ENCODE data around the gene PROM1.

Gene PROM1

GRCh38 chr4:15928883-15929282 lies 154.9 kb downstream of the PROM1 start:
- no peak overlapping the region for H3K4me3 ChIP-seq
- no peaks in the 10 kb centered on the region for H3K9me3 ChIP-seq (ENCODE audit: low read depth, low read length)
- no peak for DNase-seq (ENCODE audit: low read depth, low spot score)
- no peak overlapping the region for H3K9ac ChIP-seq (ENCODE audit: insufficient read length)
- TF ChIP-seq FOXP2 (optimal IDR thresholded peaks at IDR 0.05; ENCODE audit: control extremely low read depth, extremely low read length, insufficient read depth) = no peak
- TF ChIP-seq POLR2AphosphoS5 (IDR thresholded peaks at IDR 0.05; ENCODE audit: borderline replicate concordance, low read depth, low read length) = no peak
- TF ChIP-seq EZH2 (IDR thresholded peaks at IDR 0.05) = no peak
- H3K36me3 ChIP-seq (ENCODE audit: insufficient read depth, low read length) = no peaks in the 10 kb centered on the region
- no peak overlapping the region for H3K27ac ChIP-seq

- H3K27ac ChIP-seq = no peak overlapping the region
- H3K9ac ChIP-seq (ENCODE audit: insufficient read length) = no peak overlapping the region
- TF ChIP-seq FOXP2 (optimal IDR thresholded peaks at IDR 0.05; ENCODE audit: control extremely low read depth, extremely low read length, insufficient read depth) = no peak
- no peak overlapping the region for H3K4me3 ChIP-seq
- no peaks in the 10 kb centered on the region for H3K36me3 ChIP-seq (ENCODE audit: insufficient read depth, low read length)
- H3K9me3 ChIP-seq (ENCODE audit: low read depth, low read length) = no peaks in the 10 kb centered on the region
- no peak for DNase-seq (ENCODE audit: low read depth, low spot score)
These were observed 157.3 kb downstream of the PROM1 start for GRCh38 chr4:15926486-15926885.

DNA sequence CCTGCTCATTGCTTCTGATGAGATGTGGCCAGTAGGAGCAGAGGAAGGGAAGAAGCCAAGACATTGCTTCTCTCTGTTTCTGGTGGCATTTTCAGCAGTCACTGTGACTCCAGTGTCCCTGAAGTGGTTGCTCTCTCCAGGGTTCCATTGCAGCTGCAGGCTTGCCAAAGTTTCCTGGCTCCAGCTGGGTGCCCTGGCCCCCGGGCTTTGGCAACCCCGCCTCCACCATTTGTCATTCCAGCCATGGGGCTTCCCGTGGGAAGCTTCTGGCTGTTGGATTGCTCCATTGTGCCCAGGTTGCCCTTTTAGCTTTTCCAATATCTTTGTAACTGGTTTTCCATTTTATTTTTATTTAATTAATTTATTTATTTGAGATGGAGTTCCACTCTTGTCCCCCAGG lies 158.0 kb downstream of the PROM1 start:
- Histone ChIP-seq H3K27ac (no peak overlapping the region), H3K36me3 (ENCODE audit: insufficient read depth, low read length) (no peaks in the 10 kb centered on the region), H3K9ac (ENCODE audit: insufficient read length) (no peak overlapping the region), H3K4me3 (no peak overlapping the region), H3K9me3 (ENCODE audit: low read depth, low read length) (no peaks in the 10 kb centered on the region)
- TF ChIP-seq POLR2AphosphoS5 (IDR thresholded peaks at IDR 0.05; ENCODE audit: borderline replicate concordance, low read depth, low read length) (no peak), FOXP2 (optimal IDR thresholded peaks at IDR 0.05; ENCODE audit: control extremely low read depth, extremely low read length, insufficient read depth) (no peak), EZH2 (IDR thresholded peaks at IDR 0.05) (no peak)
- no peak for DNase-seq (ENCODE audit: low read depth, low spot score)

DNA sequence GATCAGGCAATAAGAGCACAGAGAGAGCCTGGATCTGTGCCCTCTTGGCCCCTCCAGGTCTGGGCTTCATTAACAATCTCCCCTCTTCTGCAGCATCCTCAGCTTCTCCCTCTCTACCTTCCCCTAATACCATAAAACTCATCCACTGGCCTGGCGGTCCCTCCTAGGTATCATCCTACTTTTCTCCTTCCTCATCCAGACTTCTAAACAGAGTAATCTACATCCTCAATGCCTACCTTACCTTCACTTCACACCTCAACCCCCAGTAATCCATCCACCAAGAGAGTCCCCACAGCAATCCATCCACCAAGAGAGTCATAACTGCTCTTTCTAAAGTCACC lies 162.3 kb downstream of the PROM1 start:
- no peak overlapping the region for H3K27ac ChIP-seq
- no peak for DNase-seq (ENCODE audit: low read depth, low spot score)
- no peak for TF ChIP-seq POLR2AphosphoS5 (IDR thresholded peaks at IDR 0.05; ENCODE audit: borderline replicate concordance, low read depth, low read length)
- no peak for TF ChIP-seq EZH2 (IDR thresholded peaks at IDR 0.05)
- TF ChIP-seq FOXP2 (optimal IDR thresholded peaks at IDR 0.05; ENCODE audit: control extremely low read depth, extremely low read length, insufficient read depth) = no peak
- no peak overlapping the region for H3K4me3 ChIP-seq
- no peak overlapping the region for H3K9ac ChIP-seq (ENCODE audit: insufficient read length)
- H3K9me3 ChIP-seq (ENCODE audit: low read depth, low read length) = no peaks in the 10 kb centered on the region
- H3K36me3 ChIP-seq (ENCODE audit: insufficient read depth, low read length) = no peaks in the 10 kb centered on the region

- Histone ChIP-seq H3K9me3 (ENCODE audit: low read depth, low read length) (no peaks in the 10 kb centered on the region), H3K4me3 (no peak overlapping the region), H3K9ac (ENCODE audit: insufficient read length) (no peak overlapping the region), H3K27ac (no peak overlapping the region), H3K36me3 (ENCODE audit: insufficient read depth, low read length) (no peaks in the 10 kb centered on the region)
- no peak for TF ChIP-seq FOXP2 (optimal IDR thresholded peaks at IDR 0.05; ENCODE audit: control extremely low read depth, extremely low read length, insufficient read depth)
- no peak for TF ChIP-seq EZH2 (IDR thresholded peaks at IDR 0.05)
- TF ChIP-seq POLR2AphosphoS5 (IDR thresholded peaks at IDR 0.05; ENCODE audit: borderline replicate concordance, low read depth, low read length) = no peak
- DNase-seq (ENCODE audit: low read depth, low spot score) = no peak
These were observed 162.9 kb downstream of the PROM1 start for GRCh38 chr4:15920723-15921591.

DNA sequence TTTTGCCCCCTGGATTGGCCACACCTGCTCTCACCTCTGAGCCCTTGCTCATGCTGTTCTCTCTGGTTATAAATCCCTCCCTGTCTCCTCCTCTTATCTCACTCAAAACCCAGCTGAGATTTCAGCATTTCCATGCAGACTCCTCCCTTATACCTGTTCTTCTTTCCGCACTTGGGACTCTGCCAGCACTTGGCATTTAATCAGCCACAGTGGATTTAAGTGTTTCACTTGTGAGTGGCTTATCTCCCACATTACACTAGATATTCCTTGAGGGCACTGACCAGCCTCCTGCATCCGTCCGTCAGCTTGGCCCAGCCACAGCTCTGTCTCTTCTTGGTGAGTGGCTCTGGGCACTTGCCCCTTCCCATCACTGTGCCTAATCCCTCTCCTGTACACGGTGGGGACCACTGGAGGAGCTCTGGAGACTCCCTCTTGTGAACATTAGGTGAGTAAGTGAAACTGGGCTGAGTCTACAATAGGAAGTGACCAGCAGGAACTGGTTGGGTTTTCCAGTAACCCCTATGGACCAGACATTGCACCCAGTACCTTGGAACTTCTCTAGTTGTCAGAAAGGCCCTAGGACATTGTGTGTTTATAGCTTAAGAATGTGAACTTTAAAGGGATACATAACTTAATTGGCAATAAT lies 165.2 kb downstream of the PROM1 start:
- DNase-seq (ENCODE audit: low read depth, low spot score) = no peak
- TF ChIP-seq POLR2AphosphoS5 (IDR thresholded peaks at IDR 0.05; ENCODE audit: borderline replicate concordance, low read depth, low read length) = no peak
- no peak for TF ChIP-seq EZH2 (IDR thresholded peaks at IDR 0.05)
- TF ChIP-seq FOXP2 (optimal IDR thresholded peaks at IDR 0.05; ENCODE audit: control extremely low read depth, extremely low read length, insufficient read depth) = no peak
- no peak overlapping the region for H3K9ac ChIP-seq (ENCODE audit: insufficient read length)
- no peaks in the 10 kb centered on the region for H3K36me3 ChIP-seq (ENCODE audit: insufficient read depth, low read length)
- H3K4me3 ChIP-seq = no peak overlapping the region
- no peak overlapping the region for H3K27ac ChIP-seq
- H3K9me3 ChIP-seq (ENCODE audit: low read depth, low read length) = no peaks in the 10 kb centered on the region
